Tibial nerve (tissue), 3 donors: Measurements from ENCODE around the gene RASAL2.

ENCODE experiments used
- POLR2A ChIP-seq, 2 donors: fragments of 450-650 bp; IDR thresholded peaks; one replicate each; pipeline ENCODE4 v1.6.1; 2017; ENCODE audit warnings: antibody characterized with exemption in 2 of 2, mild to moderate bottlenecking in 2 of 2, moderate library complexity in 2 of 2
- TF ChIP-seq, protein P1 (sequence below), 5 experiments: fragments of 200-600 bp in 3 of 5; fragments of 450-650 bp in 2 of 5; sonication (generic) in 3 of 5; IDR thresholded peaks; one replicate each; pipeline ENCODE4 v1.5.1; 2016 to 2019; ENCODE audit warnings: antibody characterized with exemption in 5 of 5, mild to moderate bottlenecking in 3 of 5, moderate library complexity in 2 of 5

DNA sequence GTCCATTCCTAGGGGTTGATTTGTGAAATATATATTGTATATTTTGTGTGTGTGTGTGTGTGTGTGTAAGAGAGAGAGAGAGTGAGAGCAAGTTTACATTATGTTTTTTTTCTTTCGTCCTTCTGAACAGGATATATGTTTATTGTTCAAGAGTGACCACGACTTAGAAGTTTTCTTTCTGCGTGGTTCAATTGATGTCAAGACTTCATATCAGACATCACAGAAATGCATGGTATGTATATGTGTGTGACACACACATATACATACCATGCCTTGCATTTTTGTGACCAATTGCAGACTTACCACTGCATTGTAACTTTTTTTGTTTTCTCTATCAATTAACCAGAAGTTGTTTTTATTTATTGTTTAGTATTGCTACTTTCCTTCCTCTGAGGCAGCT, 2.5 kb downstream of the RASAL2 start:
- TF ChIP-seq, protein P1, sequence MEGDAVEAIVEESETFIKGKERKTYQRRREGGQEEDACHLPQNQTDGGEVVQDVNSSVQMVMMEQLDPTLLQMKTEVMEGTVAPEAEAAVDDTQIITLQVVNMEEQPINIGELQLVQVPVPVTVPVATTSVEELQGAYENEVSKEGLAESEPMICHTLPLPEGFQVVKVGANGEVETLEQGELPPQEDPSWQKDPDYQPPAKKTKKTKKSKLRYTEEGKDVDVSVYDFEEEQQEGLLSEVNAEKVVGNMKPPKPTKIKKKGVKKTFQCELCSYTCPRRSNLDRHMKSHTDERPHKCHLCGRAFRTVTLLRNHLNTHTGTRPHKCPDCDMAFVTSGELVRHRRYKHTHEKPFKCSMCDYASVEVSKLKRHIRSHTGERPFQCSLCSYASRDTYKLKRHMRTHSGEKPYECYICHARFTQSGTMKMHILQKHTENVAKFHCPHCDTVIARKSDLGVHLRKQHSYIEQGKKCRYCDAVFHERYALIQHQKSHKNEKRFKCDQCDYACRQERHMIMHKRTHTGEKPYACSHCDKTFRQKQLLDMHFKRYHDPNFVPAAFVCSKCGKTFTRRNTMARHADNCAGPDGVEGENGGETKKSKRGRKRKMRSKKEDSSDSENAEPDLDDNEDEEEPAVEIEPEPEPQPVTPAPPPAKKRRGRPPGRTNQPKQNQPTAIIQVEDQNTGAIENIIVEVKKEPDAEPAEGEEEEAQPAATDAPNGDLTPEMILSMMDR (IDR thresholded peaks at IDR 0.05), result no peak
- TF ChIP-seq POLR2A (IDR thresholded peaks at IDR 0.05), result no peak
